HG03439 (cell line): ENCODE results near the gene MYPN.

Source experiments
- ATAC-seq: cut with Tn5 transposase; IDR thresholded peaks from one replicate; pipeline ENCODE4 v1.9.1; 2021; ENCODE audit warnings: mild to moderate bottlenecking, moderate library complexity; ENCODE audit not compliant: unreplicated experiment

MYPN gene

GRCh38 chr10:68088740-68089139 lies 20.5 kb upstream of the MYPN start:
- no peak for ATAC-seq

- no peak for ATAC-seq
Observed at GRCh38 chr10:68090586-68090985, 18.7 kb upstream of the MYPN start.

- ATAC-seq = no peak
Observed at GRCh38 chr10:68092512-68092911, 16.8 kb upstream of the MYPN start.

GRCh38 chr10:68095153-68095552 lies 14.1 kb upstream of the MYPN start:
- no peak for ATAC-seq

- no peak for ATAC-seq
Observed at GRCh38 chr10:68096913-68097516, 12.3 kb upstream of the MYPN start.

GRCh38 chr10:68099736-68100135 lies 9.6 kb upstream of the MYPN start:
- ATAC-seq = no peak

- ATAC-seq = no peak
Observed at GRCh38 chr10:68101066-68101465, 8.2 kb upstream of the MYPN start.

- ATAC-seq = no peak
Observed at GRCh38 chr10:68103261-68103878, 5.9 kb upstream of the MYPN start.

- no peak for ATAC-seq
Observed at GRCh38 chr10:68103901-68104300, 5.4 kb upstream of the MYPN start.

- ATAC-seq = no peak
Observed at GRCh38 chr10:68105820-68106219, 3.5 kb upstream of the MYPN start.

GRCh38 chr10:68106656-68107055 lies 2.6 kb upstream of the MYPN start:
- ATAC-seq = no peak

GRCh38 chr10:68107651-68108050 lies 1.6 kb upstream of the MYPN start:
- ATAC-seq = no peak

GRCh38 chr10:68108051-68108450 lies 1.2 kb upstream of the MYPN start:
- ATAC-seq = no peak

GRCh38 chr10:68108653-68109052 lies 635 bp upstream of the MYPN start:
- ATAC-seq = no peak

- no peak for ATAC-seq
Observed at GRCh38 chr10:68110027-68110426, 739 bp downstream of the MYPN start.

GRCh38 chr10:68111584-68111983 lies 2.3 kb downstream of the MYPN start:
- ATAC-seq = no peak

GRCh38 chr10:68112837-68113236 lies 3.5 kb downstream of the MYPN start:
- no peak for ATAC-seq

- no peak for ATAC-seq
Observed at GRCh38 chr10:68118657-68119056, 9.4 kb downstream of the MYPN start.

- no peak for ATAC-seq
Observed at GRCh38 chr10:68121020-68121743, 11.9 kb downstream of the MYPN start.

- no peak for ATAC-seq
Observed at GRCh38 chr10:68121852-68122251, 12.6 kb downstream of the MYPN start.

GRCh38 chr10:68124718-68125117 lies 15.4 kb downstream of the MYPN start:
- no peak for ATAC-seq

- no peak for ATAC-seq
Observed at GRCh38 chr10:68125772-68126171, 16.5 kb downstream of the MYPN start.
